ENCODE results near the gene PCSK6.
A peak's percentile ranks its signal among the peaks of the same experiment; 100 is the strongest.

The PCSK6 gene

DNA sequence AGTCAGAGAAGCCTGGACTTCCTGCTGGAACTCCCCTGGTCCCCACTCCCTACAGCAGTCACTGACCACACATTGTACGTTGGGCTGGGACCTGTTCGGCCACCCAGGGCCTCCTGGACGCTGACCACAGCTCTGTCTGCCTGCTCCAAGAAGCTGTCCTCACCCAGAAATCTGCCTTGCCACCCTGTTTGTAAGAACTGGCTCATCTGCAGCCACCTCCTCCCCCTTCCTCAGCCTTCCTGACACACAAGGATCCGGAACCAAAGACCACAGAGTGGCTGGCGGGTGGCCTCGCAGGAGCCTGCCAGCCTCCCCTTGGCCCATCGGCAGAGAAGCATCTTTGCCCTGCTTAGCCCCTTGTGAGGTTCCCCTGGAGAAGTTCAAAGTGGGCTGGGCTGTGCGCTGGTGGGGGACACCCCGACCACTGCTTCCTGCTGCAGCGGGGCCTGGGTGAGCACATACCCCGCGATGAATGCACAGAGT is 91.9 kb downstream of the PCSK6 start:
- Histone ChIP-seq H3K4me2 (ENCODE audit: low read depth, low read length, poor library complexity, severe bottlenecking) (peak overlapping the region; percentile 54), H3K4me3 (ENCODE audit: low read length, poor library complexity, severe bottlenecking) (peak overlapping the region; percentile 20)

DNA sequence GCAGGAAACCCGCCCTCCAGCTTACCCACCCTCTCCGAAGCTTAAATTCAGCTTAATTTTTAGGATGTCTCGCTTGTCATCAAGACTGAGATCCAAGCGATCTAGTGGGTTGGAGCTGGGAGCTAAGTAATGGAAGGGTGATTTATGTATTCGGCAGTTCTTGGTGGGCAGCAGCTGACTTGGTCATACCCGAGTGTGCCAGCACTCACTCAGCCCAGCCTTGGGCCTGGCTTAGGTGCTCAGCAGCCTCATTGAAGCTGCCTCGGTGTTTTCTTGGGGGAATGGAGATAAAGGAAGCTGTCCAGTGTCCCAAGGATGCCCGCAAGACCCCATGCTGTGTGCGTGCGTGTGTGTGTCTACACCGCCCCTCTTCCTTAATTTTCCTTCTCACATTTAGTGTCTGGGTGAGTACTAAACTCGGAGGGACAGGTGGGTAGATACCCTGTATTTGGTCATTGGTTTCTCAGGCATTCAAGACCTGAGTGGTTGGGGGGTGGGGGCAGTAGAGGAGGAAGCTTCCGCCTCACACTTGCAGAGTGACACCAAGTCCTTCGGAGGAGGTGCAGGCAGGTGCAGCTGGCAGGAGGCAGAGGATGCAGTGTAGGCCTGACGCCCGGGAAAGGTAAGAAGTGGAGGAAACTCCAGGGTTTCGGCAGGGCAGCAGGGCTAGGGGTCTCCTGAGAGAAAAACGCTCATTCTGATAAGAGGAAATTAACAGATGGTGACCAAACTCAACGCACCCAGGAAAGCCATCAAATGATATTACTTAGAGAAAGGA is 92.8 kb downstream of the PCSK6 start:
- Histone ChIP-seq H3K9me2 (replicated peaks; ENCODE audit: low read depth, low read length) (no peaks in the 10 kb centered on the region), H3K4me2 (ENCODE audit: low read depth, low read length, poor library complexity, severe bottlenecking) (peak overlapping the region; percentile 54), H3F3A (ENCODE audit: low read depth) (no peaks in the 10 kb centered on the region), H3K27me3 (ENCODE audit: insufficient read depth, low read length, poor library complexity, severe bottlenecking) (no peaks in the 10 kb centered on the region), H3K79me2 (ENCODE audit: insufficient read depth, low read length) (no peaks in the 10 kb centered on the region), H2AFZ (ENCODE audit: low read length) (0 out of 2 replicates have a peak overlapping the region, but pooled peaks have one; percentile 52), H3K36me3 (ENCODE audit: insufficient read depth, low read length) (no peaks in the 10 kb centered on the region), H3K4me1 (ENCODE audit: insufficient read depth, low read length, poor library complexity, severe bottlenecking) (no peaks in the 10 kb centered on the region), H4K20me1 (ENCODE audit: insufficient read depth, low read length, poor library complexity, severe bottlenecking) (no peaks in the 10 kb centered on the region), H3K4me3 (ENCODE audit: low read length, poor library complexity, severe bottlenecking) (peak overlapping the region; percentile 20), H3K9ac (ENCODE audit: low read depth, low read length, poor library complexity, severe bottlenecking) (no peak overlapping the region), H3K9me3 (ENCODE audit: insufficient read depth, low read depth, low read length) (no peaks in the 10 kb centered on the region)
- no peak for TF ChIP-seq CTCF (conservative IDR thresholded peaks at IDR 0.05; ENCODE audit: low read length)
- TF ChIP-seq EZH2phosphoT487 (IDR thresholded peaks at IDR 0.05; ENCODE audit: borderline replicate concordance), result no peak

More for the DNA sequence above, 91.9 kb downstream of the PCSK6 start:
- Histone ChIP-seq H3K4me1 (ENCODE audit: insufficient read depth, low read length, poor library complexity, severe bottlenecking) (no peaks in the 10 kb centered on the region), H3K9ac (ENCODE audit: low read depth, low read length, poor library complexity, severe bottlenecking) (no peak overlapping the region), H3K9me3 (ENCODE audit: insufficient read depth, low read depth, low read length) (no peaks in the 10 kb centered on the region), H3K9me2 (replicated peaks; ENCODE audit: low read depth, low read length) (no peaks in the 10 kb centered on the region), H2AFZ (ENCODE audit: low read length) (peak overlapping the region; percentile 52; the same call in 1 of the 2 replicates), H3F3A (ENCODE audit: low read depth) (no peaks in the 10 kb centered on the region), H3K79me2 (ENCODE audit: insufficient read depth, low read length) (no peaks in the 10 kb centered on the region), H3K27me3 (ENCODE audit: insufficient read depth, low read length, poor library complexity, severe bottlenecking) (no peaks in the 10 kb centered on the region), H3K36me3 (ENCODE audit: insufficient read depth, low read length) (no peaks in the 10 kb centered on the region), H4K20me1 (ENCODE audit: insufficient read depth, low read length, poor library complexity, severe bottlenecking) (no peaks in the 10 kb centered on the region)
- no peak for TF ChIP-seq CTCF (conservative IDR thresholded peaks at IDR 0.05; ENCODE audit: low read length)

DNA sequence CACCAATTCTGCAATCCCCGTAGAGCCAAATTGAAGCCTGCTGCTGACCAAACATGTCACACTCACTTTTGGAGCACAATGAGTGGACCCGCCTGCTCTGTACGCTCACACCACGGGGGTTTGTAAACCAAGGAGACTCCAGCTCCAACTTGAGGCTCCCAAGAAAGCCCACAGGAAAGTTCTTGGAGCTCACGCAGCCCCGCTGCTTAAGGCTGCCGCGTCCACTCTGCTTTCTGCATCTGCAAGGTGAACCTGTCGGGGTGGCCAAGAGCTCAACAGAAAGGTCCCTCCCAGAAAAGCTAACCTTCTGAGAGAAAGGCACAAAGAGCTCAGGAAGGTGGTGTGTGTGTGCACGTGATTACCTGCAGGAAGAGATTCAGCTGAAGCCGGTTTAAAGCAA is 94.9 kb downstream of the PCSK6 start:
- Histone ChIP-seq H3K4me2 (ENCODE audit: low read depth, low read length, poor library complexity, severe bottlenecking) (no peak overlapping the region), H3K27me3 (ENCODE audit: insufficient read depth, low read length, poor library complexity, severe bottlenecking) (no peaks in the 10 kb centered on the region)
- no peak for TF ChIP-seq CTCF (conservative IDR thresholded peaks at IDR 0.05; ENCODE audit: low read length)
- no peak for TF ChIP-seq EZH2phosphoT487 (IDR thresholded peaks at IDR 0.05; ENCODE audit: borderline replicate concordance)

More for the DNA sequence above, 94.9 kb downstream of the PCSK6 start:
- Histone ChIP-seq H3K9me2 (replicated peaks; ENCODE audit: low read depth, low read length) (no peaks in the 10 kb centered on the region), H3K9ac (ENCODE audit: low read depth, low read length, poor library complexity, severe bottlenecking) (no peak overlapping the region), H3K79me2 (ENCODE audit: insufficient read depth, low read length) (no peaks in the 10 kb centered on the region), H4K20me1 (ENCODE audit: insufficient read depth, low read length, poor library complexity, severe bottlenecking) (no peaks in the 10 kb centered on the region), H3K4me1 (ENCODE audit: insufficient read depth, low read length, poor library complexity, severe bottlenecking) (no peaks in the 10 kb centered on the region), H3K4me3 (ENCODE audit: low read length, poor library complexity, severe bottlenecking) (no peak overlapping the region), H2AFZ (ENCODE audit: low read length) (no peak overlapping the region), H3K9me3 (ENCODE audit: insufficient read depth, low read depth, low read length) (no peaks in the 10 kb centered on the region; the same call in 1 of the 2 replicates), H3F3A (ENCODE audit: low read depth) (no peaks in the 10 kb centered on the region), H3K36me3 (ENCODE audit: insufficient read depth, low read length) (no peaks in the 10 kb centered on the region)
